ENCODE data around the gene RPL32.

DNA sequence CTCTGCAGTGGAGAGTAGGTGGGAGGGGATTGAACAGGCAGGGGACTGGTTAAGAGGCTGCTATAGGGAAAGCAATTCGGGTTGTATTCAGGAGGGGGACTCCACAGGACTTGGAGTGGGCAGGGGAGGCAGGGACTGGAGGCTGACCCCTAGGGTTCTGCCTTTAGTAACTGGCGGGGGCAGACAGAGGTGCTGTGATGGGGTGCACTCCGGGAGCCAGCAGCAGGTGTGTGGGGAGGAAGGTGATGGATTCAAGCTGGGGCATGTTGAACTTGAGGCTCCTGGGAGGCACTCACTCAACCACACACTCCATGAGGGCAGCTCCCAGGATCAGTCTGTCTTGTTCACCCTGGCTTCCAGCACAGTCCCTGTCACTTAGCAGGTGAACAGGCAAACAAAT is 32.4 kb downstream of the RPL32 start:
- TF ChIP-seq RAD21 (IDR thresholded peaks at IDR 0.05; ENCODE audit: low read depth): no peak
- TF ChIP-seq, protein P1, sequence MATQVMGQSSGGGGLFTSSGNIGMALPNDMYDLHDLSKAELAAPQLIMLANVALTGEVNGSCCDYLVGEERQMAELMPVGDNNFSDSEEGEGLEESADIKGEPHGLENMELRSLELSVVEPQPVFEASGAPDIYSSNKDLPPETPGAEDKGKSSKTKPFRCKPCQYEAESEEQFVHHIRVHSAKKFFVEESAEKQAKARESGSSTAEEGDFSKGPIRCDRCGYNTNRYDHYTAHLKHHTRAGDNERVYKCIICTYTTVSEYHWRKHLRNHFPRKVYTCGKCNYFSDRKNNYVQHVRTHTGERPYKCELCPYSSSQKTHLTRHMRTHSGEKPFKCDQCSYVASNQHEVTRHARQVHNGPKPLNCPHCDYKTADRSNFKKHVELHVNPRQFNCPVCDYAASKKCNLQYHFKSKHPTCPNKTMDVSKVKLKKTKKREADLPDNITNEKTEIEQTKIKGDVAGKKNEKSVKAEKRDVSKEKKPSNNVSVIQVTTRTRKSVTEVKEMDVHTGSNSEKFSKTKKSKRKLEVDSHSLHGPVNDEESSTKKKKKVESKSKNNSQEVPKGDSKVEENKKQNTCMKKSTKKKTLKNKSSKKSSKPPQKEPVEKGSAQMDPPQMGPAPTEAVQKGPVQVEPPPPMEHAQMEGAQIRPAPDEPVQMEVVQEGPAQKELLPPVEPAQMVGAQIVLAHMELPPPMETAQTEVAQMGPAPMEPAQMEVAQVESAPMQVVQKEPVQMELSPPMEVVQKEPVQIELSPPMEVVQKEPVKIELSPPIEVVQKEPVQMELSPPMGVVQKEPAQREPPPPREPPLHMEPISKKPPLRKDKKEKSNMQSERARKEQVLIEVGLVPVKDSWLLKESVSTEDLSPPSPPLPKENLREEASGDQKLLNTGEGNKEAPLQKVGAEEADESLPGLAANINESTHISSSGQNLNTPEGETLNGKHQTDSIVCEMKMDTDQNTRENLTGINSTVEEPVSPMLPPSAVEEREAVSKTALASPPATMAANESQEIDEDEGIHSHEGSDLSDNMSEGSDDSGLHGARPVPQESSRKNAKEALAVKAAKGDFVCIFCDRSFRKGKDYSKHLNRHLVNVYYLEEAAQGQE (IDR thresholded peaks at IDR 0.05; ENCODE audit: low read depth): no peak
- TF ChIP-seq, protein P2, sequence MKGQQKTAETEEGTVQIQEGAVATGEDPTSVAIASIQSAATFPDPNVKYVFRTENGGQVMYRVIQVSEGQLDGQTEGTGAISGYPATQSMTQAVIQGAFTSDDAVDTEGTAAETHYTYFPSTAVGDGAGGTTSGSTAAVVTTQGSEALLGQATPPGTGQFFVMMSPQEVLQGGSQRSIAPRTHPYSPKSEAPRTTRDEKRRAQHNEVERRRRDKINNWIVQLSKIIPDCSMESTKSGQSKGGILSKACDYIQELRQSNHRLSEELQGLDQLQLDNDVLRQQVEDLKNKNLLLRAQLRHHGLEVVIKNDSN (IDR thresholded peaks at IDR 0.05): no peak
- no peak for TF ChIP-seq FOXM1 (IDR thresholded peaks at IDR 0.05; ENCODE audit: borderline replicate concordance, low read depth)
- TF ChIP-seq EGR1 (IDR thresholded peaks at IDR 0.05): no peak
- no peak for TF ChIP-seq CEBPB (IDR thresholded peaks at IDR 0.05)
- TF ChIP-seq CREB1 (IDR thresholded peaks at IDR 0.05; ENCODE audit: low read depth): no peak
- TF ChIP-seq, protein P3, sequence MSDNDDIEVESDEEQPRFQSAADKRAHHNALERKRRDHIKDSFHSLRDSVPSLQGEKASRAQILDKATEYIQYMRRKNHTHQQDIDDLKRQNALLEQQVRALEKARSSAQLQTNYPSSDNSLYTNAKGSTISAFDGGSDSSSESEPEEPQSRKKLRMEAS (IDR thresholded peaks at IDR 0.05): no peak
- no peak for TF ChIP-seq NFIC (IDR thresholded peaks at IDR 0.05)
- no peak for TF ChIP-seq TAF1 (IDR thresholded peaks at IDR 0.05; ENCODE audit: low read depth)
- no peak for TF ChIP-seq ZBTB7A (IDR thresholded peaks at IDR 0.05; ENCODE audit: low read depth)
- no peak for TF ChIP-seq EP300 (IDR thresholded peaks at IDR 0.05; ENCODE audit: borderline replicate concordance)
- no peak for TF ChIP-seq YY1 (IDR thresholded peaks at IDR 0.05; ENCODE audit: low read depth)

Data from Ishikawa (cell line).